ENCODE results near the gene CEBPG. TPM values are rescaled to one million over a fixed set of nuclear protein-coding genes. Genes with fewer than 3 reads are reported as not detected.
A peak's percentile ranks its signal among the peaks of the same experiment; 100 is the strongest.

Gene CEBPG
- total and polyA plus RNA-seq, 9 of the 15 experiments (the other 6 are each of a cell fraction or from before 2014, with no cell fraction given), result 9.5 to 34.9 (median 30.9) TPM

DNA sequence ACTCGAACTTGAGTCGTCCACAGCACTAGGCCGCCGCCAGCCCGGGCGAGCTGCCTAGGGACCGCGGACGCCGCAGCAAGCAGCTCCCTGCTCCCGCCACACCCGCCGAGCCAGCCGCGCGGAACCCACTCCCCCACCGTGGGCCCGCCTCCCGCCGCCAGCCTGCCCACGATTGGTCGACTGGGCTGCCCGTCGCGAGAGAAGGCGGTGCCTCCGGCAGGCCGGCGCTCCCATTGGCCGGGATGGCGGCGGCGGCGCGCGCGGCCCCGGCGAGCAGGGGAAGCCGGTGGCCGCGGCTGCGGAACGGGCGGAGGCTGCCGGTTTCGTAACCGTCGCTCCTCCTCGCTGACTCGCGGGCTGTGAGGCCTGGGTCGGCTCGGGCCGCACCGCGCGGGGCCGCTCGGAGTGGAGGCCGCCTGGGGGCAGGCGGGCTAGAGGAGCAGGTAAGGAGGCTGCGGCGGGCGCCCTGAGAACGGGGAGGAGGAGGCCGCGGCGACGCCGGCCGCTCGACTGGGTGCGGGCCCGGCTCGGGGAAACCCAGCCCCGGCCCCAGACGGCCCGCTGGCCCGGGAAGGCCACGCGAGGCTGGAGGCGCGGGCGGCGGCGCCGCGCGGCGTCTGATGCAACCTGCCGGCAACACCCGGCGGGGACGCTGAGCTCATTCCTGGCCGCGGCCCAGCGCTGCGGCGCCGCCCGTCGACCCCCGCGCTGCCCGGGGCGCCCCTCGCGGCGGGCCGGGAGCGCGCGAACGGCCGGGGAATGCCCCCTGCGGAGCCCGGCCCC is at the start of gene CEBPG (continued):
- TF ChIP-seq, protein P1, sequence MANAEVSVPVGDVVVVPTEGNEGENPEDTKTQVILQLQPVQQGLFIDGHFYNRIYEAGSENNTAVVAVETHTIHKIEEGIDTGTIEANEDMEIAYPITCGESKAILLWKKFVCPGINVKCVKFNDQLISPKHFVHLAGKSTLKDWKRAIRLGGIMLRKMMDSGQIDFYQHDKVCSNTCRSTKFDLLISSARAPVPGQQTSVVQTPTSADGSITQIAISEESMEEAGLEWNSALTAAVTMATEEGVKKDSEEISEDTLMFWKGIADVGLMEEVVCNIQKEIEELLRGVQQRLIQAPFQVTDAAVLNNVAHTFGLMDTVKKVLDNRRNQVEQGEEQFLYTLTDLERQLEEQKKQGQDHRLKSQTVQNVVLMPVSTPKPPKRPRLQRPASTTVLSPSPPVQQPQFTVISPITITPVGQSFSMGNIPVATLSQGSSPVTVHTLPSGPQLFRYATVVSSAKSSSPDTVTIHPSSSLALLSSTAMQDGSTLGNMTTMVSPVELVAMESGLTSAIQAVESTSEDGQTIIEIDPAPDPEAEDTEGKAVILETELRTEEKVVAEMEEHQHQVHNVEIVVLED (CRISPR knock-in tag; IDR thresholded peaks at IDR 0.05), result peak; percentile 58
- 0 out of 2 replicates have a peak, but pooled peaks have one; percentile 40 for TF ChIP-seq ZNF165 (CRISPR knock-in tag; IDR thresholded peaks at IDR 0.05; ENCODE audit: borderline replicate concordance)
- no peak for TF ChIP-seq ZNF347 (CRISPR knock-in tag; IDR thresholded peaks at IDR 0.05; ENCODE audit: low read depth)
- no peak for TF ChIP-seq BDP1 (IDR thresholded peaks at IDR 0.05; ENCODE audit: insufficient read depth, insufficient read length)
- TF ChIP-seq XRCC3 (IDR thresholded peaks at IDR 0.05), result no peak
- TF ChIP-seq RNF2 (IDR thresholded peaks at IDR 0.05), result no peak
- TF ChIP-seq, protein P2, sequence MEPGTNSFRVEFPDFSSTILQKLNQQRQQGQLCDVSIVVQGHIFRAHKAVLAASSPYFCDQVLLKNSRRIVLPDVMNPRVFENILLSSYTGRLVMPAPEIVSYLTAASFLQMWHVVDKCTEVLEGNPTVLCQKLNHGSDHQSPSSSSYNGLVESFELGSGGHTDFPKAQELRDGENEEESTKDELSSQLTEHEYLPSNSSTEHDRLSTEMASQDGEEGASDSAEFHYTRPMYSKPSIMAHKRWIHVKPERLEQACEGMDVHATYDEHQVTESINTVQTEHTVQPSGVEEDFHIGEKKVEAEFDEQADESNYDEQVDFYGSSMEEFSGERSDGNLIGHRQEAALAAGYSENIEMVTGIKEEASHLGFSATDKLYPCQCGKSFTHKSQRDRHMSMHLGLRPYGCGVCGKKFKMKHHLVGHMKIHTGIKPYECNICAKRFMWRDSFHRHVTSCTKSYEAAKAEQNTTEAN (CRISPR knock-in tag; IDR thresholded peaks at IDR 0.05), result no peak
- no peak for TF ChIP-seq CAMTA2 (CRISPR knock-in tag; conservative IDR thresholded peaks at IDR 0.05)
- no peak for TF ChIP-seq NFE2 (IDR thresholded peaks at IDR 0.05; ENCODE audit: low read depth)
- no peak for TF ChIP-seq MECOM (CRISPR knock-in tag; IDR thresholded peaks at IDR 0.05)
- peak; percentile 46 for TF ChIP-seq EP400 (IDR thresholded peaks at IDR 0.05)
- TF ChIP-seq, protein P3, sequence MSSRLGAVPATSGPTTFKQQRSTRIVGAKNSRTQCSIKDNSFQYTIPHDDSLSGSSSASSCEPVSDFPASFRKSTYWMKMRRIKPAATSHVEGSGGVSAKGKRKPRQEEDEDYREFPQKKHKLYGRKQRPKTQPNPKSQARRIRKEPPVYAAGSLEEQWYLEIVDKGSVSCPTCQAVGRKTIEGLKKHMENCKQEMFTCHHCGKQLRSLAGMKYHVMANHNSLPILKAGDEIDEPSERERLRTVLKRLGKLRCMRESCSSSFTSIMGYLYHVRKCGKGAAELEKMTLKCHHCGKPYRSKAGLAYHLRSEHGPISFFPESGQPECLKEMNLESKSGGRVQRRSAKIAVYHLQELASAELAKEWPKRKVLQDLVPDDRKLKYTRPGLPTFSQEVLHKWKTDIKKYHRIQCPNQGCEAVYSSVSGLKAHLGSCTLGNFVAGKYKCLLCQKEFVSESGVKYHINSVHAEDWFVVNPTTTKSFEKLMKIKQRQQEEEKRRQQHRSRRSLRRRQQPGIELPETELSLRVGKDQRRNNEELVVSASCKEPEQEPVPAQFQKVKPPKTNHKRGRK (tag; IDR thresholded peaks at IDR 0.05), result no peak
- peak; percentile 94; the same call in 1 of the 2 replicates for TF ChIP-seq ATF7 (IDR thresholded peaks at IDR 0.05)
- TF ChIP-seq TCFL5 (CRISPR knock-in tag; conservative IDR thresholded peaks at IDR 0.05), result no peak
- TF ChIP-seq XRCC5 (IDR thresholded peaks at IDR 0.05; ENCODE audit: low read depth, low read length), result no peak
- no peak for TF ChIP-seq ZNF121 (CRISPR knock-in tag; conservative IDR thresholded peaks at IDR 0.05)
- no peak for TF ChIP-seq ZNF644 (tag; IDR thresholded peaks at IDR 0.05; ENCODE audit: low read depth)
- TF ChIP-seq HDAC2 (IDR thresholded peaks at IDR 0.05), result no peak
- TF ChIP-seq HCFC1 (IDR thresholded peaks at IDR 0.05; ENCODE audit: low read depth, low read length), result peak; percentile 34
- no peak for TF ChIP-seq ZNF778 (CRISPR knock-in tag; IDR thresholded peaks at IDR 0.05)
- TF ChIP-seq HNRNPLL (IDR thresholded peaks at IDR 0.05; ENCODE audit: low read depth, low read length, poor library complexity, severe bottlenecking), result peak; percentile 78
- TF ChIP-seq NFXL1 (CRISPR knock-in tag; IDR thresholded peaks at IDR 0.05), result no peak
- no peak for TF ChIP-seq KAT2B (IDR thresholded peaks at IDR 0.05; ENCODE audit: low read depth, low read length)
- no peak for TF ChIP-seq PHB (CRISPR knock-in tag; IDR thresholded peaks at IDR 0.05)
- peak; percentile 66; the same call in 1 of the 2 replicates for TF ChIP-seq RB1 (IDR thresholded peaks at IDR 0.05; ENCODE audit: low read depth)
- TF ChIP-seq COPS2 (conservative IDR thresholded peaks at IDR 0.05), result no peak
- TF ChIP-seq SMARCE1 (IDR thresholded peaks at IDR 0.05), result no peak

All from K562 (cell line).